Esophagus squamous epithelium (tissue), 5 donors: Measurements from ENCODE around the gene CCL4L2. TPM values are rescaled to one million over a fixed set of nuclear protein-coding genes. Genes with fewer than 3 reads are reported as not detected.
"Not testable (repeated sequence)": the region's sequence is repeated elsewhere in the genome, so short reads cannot be mapped to it uniquely, and the experiment has no call there.

Experiments used
- DNase-seq: peaks from one replicate; lab custom pipeline; 2025; lab: John Stamatoyannopoulos, UW
- H3K27ac ChIP-seq, 4 donors: fragments of 200-600 bp; sonication (generic); one replicate each; pipeline ENCODE4 v1.5.1; 2016 to 2019; ENCODE audit warnings: mild to moderate bottlenecking in 1 of 4
- H3K27me3 ChIP-seq, 4 donors: fragments of 200-600 bp; sonication (generic); 1 replicate in 3 of 4; 2 replicates in 1 of 4; pipeline versions ENCODE4 v1.5.1 to v1.6.0; 2017 to 2021; ENCODE audit warnings: antibody characterized with exemption in 1 of 4
- H3K36me3 ChIP-seq, 3 donors: fragments of 200-600 bp; sonication (generic); one replicate each; pipeline ENCODE4 v1.5.1; 2016 to 2019
- H3K4me1 ChIP-seq, 3 donors: fragments of 200-600 bp; sonication (generic); one replicate each; pipeline ENCODE4 v1.5.1; 2017 to 2019
- H3K4me3 ChIP-seq, 4 donors: fragments of 200-600 bp; sonication (generic); 1 replicate in 3 of 4; 2 replicates in 1 of 4; pipeline ENCODE4 v1.5.1; 2016 to 2019; ENCODE audit warnings: mild to moderate bottlenecking in 2 of 4, moderate library complexity in 1 of 4
- H3K9me3 ChIP-seq, 3 donors: fragments of 200-600 bp; sonication (generic); one replicate each; pipeline ENCODE4 v1.5.1; 2016 to 2019
- POLR2A ChIP-seq, 4 donors: fragments of 450-650 bp; IDR thresholded peaks; one replicate each; pipeline ENCODE4 v1.6.1; 2017; ENCODE audit warnings: antibody characterized with exemption in 4 of 4, mild to moderate bottlenecking in 4 of 4, moderate library complexity in 3 of 4
- WGBS, 2 donors: methylation state at CpG; one replicate each; pipeline ENCODE4 v1.1.5; 2018; 5-methylcytosine and 5-hydroxymethylcytosine counted together
- intact Hi-C: fragments of 100-400 bp; cut with DNase I; formaldehyde crosslinking; loops from one replicate; pipeline ENCODE4 v1.15.0; 2022
- total RNA-seq, 4 donors: library from RNA; depleted of rRNA; stranded (reverse); fragments of >200 nt; gene quantifications; one replicate each; pipeline ENCODE4 v1.1.0, GENCODE V29; 2016
- TF ChIP-seq, protein P1 (sequence below), 6 experiments: fragments of 450-650 bp in 4 of 6; fragments of 200-600 bp in 2 of 6; sonication (generic) in 2 of 6; IDR thresholded peaks; one replicate each; pipeline ENCODE4 v1.5.1; 2016 to 2019; ENCODE audit warnings: antibody characterized with exemption in 6 of 6, mild to moderate bottlenecking in 4 of 6, moderate library complexity in 4 of 6
- donor health status: DM: yes; HTN: yes; CAD: no.

Gene CCL4L2
- total RNA-seq, 4 donors from 2014 or later: 0.35 to 1.6 (median 0.76) TPM; not detected in 1

GRCh38 chr17:36188891-36189306, 22.0 kb upstream of the CCL4L2 start:
- H3K27ac ChIP-seq: peak overlapping the region in 2 of 4 donors; percentile 12 to 41
- no peak overlapping the region for H3K4me3 ChIP-seq
- H3K9me3 ChIP-seq: no peaks in the 10 kb centered on the region
- H3K27me3 ChIP-seq: peaks cover 0 to 23% (median under 1%) of the 10 kb centered on the region in 4 donors
- DNase-seq: no peak
- intact Hi-C loops: no loop called here
- peaks cover 0 to 17% (median under 1%) of the 10 kb centered on the region in 3 donors for H3K4me1 ChIP-seq
- 24 to 48% methylated on average over 5 of the region's 7 CpGs for WGBS, 2 donors
- no peaks in the 10 kb centered on the region for H3K36me3 ChIP-seq
- TF ChIP-seq, protein P1, sequence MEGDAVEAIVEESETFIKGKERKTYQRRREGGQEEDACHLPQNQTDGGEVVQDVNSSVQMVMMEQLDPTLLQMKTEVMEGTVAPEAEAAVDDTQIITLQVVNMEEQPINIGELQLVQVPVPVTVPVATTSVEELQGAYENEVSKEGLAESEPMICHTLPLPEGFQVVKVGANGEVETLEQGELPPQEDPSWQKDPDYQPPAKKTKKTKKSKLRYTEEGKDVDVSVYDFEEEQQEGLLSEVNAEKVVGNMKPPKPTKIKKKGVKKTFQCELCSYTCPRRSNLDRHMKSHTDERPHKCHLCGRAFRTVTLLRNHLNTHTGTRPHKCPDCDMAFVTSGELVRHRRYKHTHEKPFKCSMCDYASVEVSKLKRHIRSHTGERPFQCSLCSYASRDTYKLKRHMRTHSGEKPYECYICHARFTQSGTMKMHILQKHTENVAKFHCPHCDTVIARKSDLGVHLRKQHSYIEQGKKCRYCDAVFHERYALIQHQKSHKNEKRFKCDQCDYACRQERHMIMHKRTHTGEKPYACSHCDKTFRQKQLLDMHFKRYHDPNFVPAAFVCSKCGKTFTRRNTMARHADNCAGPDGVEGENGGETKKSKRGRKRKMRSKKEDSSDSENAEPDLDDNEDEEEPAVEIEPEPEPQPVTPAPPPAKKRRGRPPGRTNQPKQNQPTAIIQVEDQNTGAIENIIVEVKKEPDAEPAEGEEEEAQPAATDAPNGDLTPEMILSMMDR (IDR thresholded peaks at IDR 0.05): no peak
- TF ChIP-seq POLR2A (IDR thresholded peaks at IDR 0.05): no peak

DNA sequence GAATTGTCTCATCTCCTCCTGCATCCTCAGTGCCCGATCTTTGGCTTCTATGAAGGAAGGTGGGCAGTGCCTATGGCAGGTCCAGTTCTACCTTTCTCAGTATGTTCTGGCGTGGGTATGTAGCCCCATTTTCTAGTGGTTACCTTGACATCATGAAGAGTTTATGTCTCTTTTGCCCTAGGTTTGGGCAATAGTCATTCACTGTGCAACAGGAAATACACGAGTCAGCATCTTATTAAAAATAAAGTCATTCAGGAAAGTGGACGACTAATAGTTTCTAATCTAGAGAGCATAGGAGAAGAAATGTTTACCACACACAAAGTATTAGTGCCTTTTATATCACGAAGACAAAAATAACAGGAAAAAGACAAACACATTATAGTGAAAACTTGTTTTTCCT, 20.9 kb upstream of the CCL4L2 start:
- H3K9me3 ChIP-seq, H3K4me3 ChIP-seq, H3K27ac ChIP-seq, intact Hi-C loops, H3K36me3 ChIP-seq, DNase-seq: not testable (repeated sequence)
- H3K4me1 ChIP-seq: peaks cover 0 to 14% (median 0%) of the 10 kb centered on the region in 3 donors
- peaks cover 0 to 15% (median 0%) of the 10 kb centered on the region in 4 donors for H3K27me3 ChIP-seq
- WGBS, 2 donors: 33 to 61% methylated on average over 4 to 5 of the region's 5 CpGs

GRCh38 chr17:36190549-36191330, 20.1 kb upstream of the CCL4L2 start:
- H3K4me3 ChIP-seq, intact Hi-C loops, DNase-seq, H3K27ac ChIP-seq, H3K36me3 ChIP-seq, H3K9me3 ChIP-seq: not testable (repeated sequence)
- peaks cover 0 to 15% (median 0%) of the 10 kb centered on the region in 4 donors for H3K27me3 ChIP-seq
- 63 to 68% methylated on average over 7 to 9 of the region's 9 CpGs for WGBS, 2 donors
- H3K4me1 ChIP-seq: peaks cover 0 to 14% (median 0%) of the 10 kb centered on the region in 3 donors

- Histone ChIP-seq H3K4me3 (no peak overlapping the region), H3K4me1 (peaks cover 0 to 14% (median 0%) of the 10 kb centered on the region in 3 donors), H3K9me3 (no peaks in the 10 kb centered on the region), H3K36me3 (no peaks in the 10 kb centered on the region), H3K27ac (peak overlapping the region in 1 of 4 donors; percentile 16), H3K27me3 (peaks cover 0 to 28% (median 0%) of the 10 kb centered on the region in 4 donors)
- no peak for DNase-seq
- no peak for TF ChIP-seq POLR2A (IDR thresholded peaks at IDR 0.05)
- TF ChIP-seq, protein P1 (IDR thresholded peaks at IDR 0.05): no peak
- 17% methylated on average over 1 of the region's 1 CpG for WGBS, 2 donors
- intact Hi-C loops: no loop called here
These were observed 17.6 kb upstream of the CCL4L2 start for GRCh38 chr17:36193216-36193775.

DNA sequence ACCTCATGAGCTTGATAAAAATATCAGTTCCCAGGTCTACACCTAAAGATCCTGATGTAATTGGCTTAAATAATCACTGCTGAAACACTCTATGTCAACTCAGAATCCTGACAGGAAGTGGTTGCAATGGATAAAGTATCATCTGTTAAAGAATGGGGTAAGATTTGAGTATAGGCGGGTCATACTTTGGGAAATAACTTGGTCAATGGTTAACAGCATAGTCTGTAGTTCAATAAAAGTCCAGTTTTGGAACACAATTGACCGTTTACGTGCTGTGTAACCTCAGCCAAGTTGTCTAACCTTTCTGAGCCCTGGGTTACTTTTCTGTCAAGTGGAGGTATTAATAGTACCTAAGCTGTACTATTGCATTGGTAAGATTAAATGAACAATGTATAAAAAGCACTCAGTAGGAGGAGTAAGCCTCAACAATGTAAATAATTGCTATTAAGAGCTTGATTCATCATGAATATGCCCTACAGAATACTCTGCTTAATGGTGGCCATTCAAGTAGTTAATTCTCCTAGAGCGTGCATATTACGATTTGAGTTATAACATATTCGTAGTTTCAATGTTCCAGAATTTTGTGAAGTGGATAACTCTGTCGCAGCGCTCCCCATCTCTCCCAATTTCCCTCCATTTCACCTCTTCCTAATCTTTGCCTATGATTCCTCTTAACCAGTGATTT, 16.6 kb upstream of the CCL4L2 start:
- Histone ChIP-seq H3K4me1 (peaks cover 0 to 14% (median 0%) of the 10 kb centered on the region in 3 donors), H3K27me3 (peaks cover 0 to 36% (median 0%) of the 10 kb centered on the region in 4 donors)
- H3K36me3 ChIP-seq, H3K9me3 ChIP-seq, intact Hi-C loops, H3K4me3 ChIP-seq, H3K27ac ChIP-seq, DNase-seq: not testable (repeated sequence)
- 85 to 96% methylated on average over 6 of the region's 8 CpGs for WGBS, 2 donors

DNA sequence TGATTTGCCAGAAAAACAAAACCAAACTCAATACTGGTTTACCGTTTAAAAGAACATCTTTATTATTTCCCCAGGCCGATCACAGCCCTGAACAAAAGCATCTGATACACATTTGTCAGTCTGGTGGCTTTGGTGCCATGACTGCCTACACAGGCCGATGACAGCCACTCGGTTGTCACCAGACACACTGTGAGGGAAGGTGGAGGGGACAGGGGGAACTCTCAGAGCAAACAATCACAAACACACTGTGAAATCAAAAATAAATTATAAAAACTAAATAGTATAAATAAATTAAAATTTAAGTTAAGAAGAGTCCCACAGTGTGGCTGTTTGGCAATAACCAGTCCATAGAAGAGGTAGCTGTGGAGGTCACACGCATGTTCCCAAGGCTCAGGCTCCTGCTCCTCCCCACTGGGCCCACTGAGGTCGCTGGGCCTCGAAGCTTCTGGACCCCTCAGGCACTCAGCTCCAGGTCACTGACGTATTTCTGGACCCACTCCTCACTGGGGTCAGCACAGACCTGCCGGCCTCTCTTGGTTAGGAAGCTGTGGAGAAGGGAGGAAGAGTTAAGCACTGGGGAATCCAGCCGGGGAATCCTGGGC, 15.9 kb upstream of the CCL4L2 start:
- intact Hi-C loops, H3K36me3 ChIP-seq, DNase-seq, H3K4me3 ChIP-seq, H3K27ac ChIP-seq, H3K9me3 ChIP-seq: not testable (repeated sequence)
- Histone ChIP-seq H3K4me1 (peaks cover 0 to 14% (median 0%) of the 10 kb centered on the region in 3 donors), H3K27me3 (peaks cover 0 to 36% (median 0%) of the 10 kb centered on the region in 4 donors)
- 82 to 84% methylated on average over 4 to 8 of the region's 10 CpGs for WGBS, 2 donors
